HCT116 (cell line): ENCODE data around the gene GEN1. TPM values are rescaled to one million over a fixed set of nuclear protein-coding genes. Genes with fewer than 3 reads are reported as not detected.

ENCODE experiments used
- ATAC-seq: fragments of 200-7000 bp; cut with Tn5 transposase; 2 replicates; pipeline ENCODE4 v1.9.1; 2020; ENCODE audit warnings: mild to moderate bottlenecking, moderate library complexity
- BruUV-seq: library from RNA; stranded (reverse); fragments of 400-500 nt; replicated peaks from 2 replicates; lab custom pipeline; 2021; lab: Mats Ljungman, UMichigan
- CTCF ChIA-PET: fragments of 300-600 bp; sonication (Branson Sonifier 250); formaldehyde crosslinking; loops from one replicate; lab custom pipeline; 2021; ENCODE audit warnings: antibody characterized with exemption; lab: Charles Lee
- POLR2A ChIA-PET: fragments of 300-600, 350-600 bp; sonication (Branson Sonifier 250); formaldehyde crosslinking; loops from one replicate; lab custom pipeline; 2021; ENCODE audit warnings: antibody characterized with exemption; lab: Charles Lee
- RAD21 ChIA-PET, 2 experiments: fragments of 300-600 bp; sonication (Branson Sonifier 250); formaldehyde crosslinking; loops; one replicate each; lab custom pipeline; 2023; ENCODE audit warnings: low total read pairs in 2 of 2; ENCODE audit not compliant: uncharacterized antibody in 2 of 2, unreplicated experiment in 2 of 2, low non-redundant PET in 1 of 2; lab: Charles Lee
- DNase-seq: peaks from one replicate; pipeline ENCODE4 v3.0.0-alpha.2; 2010; ENCODE audit warnings: low read depth, low spot score
- H2AFZ ChIP-seq: fragments of 200-600 bp; shearing (Covaris generic), sonication (generic); 2 replicates; pipeline ENCODE4 v1.6.1; 2017; ENCODE audit warnings: low read depth, mixed run types, mixed read lengths, antibody characterized with exemption, low read length; ENCODE audit not compliant: poor library complexity, severe bottlenecking
- H3K27ac ChIP-seq: 2 replicates; pipeline ENCODE4 v1.5.1; 2012; ENCODE audit warnings: low read depth, low read length
- H3K27me3 ChIP-seq: fragments of 200-600 bp; sonication (generic); 2 replicates; pipeline ENCODE4 v1.6.1; 2016; ENCODE audit warnings: mixed run types, low read length, mixed read lengths; ENCODE audit not compliant: insufficient read depth
- H3K36me3 ChIP-seq, 2 experiments: fragments of 200-500 bp in 1 of 2; fragments of 200-600 bp in 1 of 2; sonication (Bioruptor generic) in 1 of 2; sonication (generic) in 1 of 2; 2 replicates each; pipeline versions ENCODE4 v1.5.1 to v1.6.1; 2014 to 2016; ENCODE audit warnings: low read length in 2 of 2, inconsistent platforms in 1 of 2, mixed read lengths in 1 of 2, mixed run types in 1 of 2; ENCODE audit not compliant: insufficient read depth in 2 of 2, control insufficient read depth in 1 of 2
- H3K4me1 ChIP-seq, 2 experiments: fragments of 200-600 bp in 1 of 2; sonication (generic) in 1 of 2; 2 replicates each; pipeline versions ENCODE4 v1.5.1 to v1.6.1; 2012 to 2017; ENCODE audit warnings: low read length in 2 of 2, inconsistent platforms in 1 of 2, mild to moderate bottlenecking in 1 of 2, mixed read lengths in 1 of 2, mixed run types in 1 of 2, moderate library complexity in 1 of 2; ENCODE audit not compliant: insufficient read depth in 2 of 2, control insufficient read depth in 1 of 2
- H3K4me2 ChIP-seq: fragments of 200-600 bp; sonication (generic); 2 replicates; pipeline ENCODE4 v1.6.1; 2017; ENCODE audit warnings: mixed run types, low read length, mixed read lengths
- H3K4me3 ChIP-seq, 2 experiments: fragments of 200-600 bp in 1 of 2; sonication (generic) in 1 of 2; replicated peaks in 1 of 2; 2 replicates each; pipeline ENCODE4 v1.5.1; 2011 to 2016; ENCODE audit warnings: low read length in 2 of 2, control low read depth in 1 of 2, low read depth in 1 of 2, mild to moderate bottlenecking in 1 of 2, mixed read lengths in 1 of 2, mixed run types in 1 of 2
- H3K79me2 ChIP-seq: fragments of 200-600 bp; sonication (generic); 2 replicates; pipeline ENCODE4 v1.6.1; 2017; ENCODE audit warnings: mild to moderate bottlenecking, mixed run types, low read length, moderate library complexity, mixed read lengths; ENCODE audit not compliant: insufficient read depth
- H3K9ac ChIP-seq: fragments of 200-600 bp; sonication (generic); 2 replicates; pipeline ENCODE4 v1.6.1; 2016; ENCODE audit warnings: low read length, mixed read lengths
- H3K9me2 ChIP-seq: fragments of 200-600 bp; sonication (generic), shearing (Covaris generic); 2 replicates; pipeline ENCODE4 v1.6.1; 2017; ENCODE audit warnings: mixed run types, mild to moderate bottlenecking, moderate library complexity; ENCODE audit not compliant: insufficient read depth
- H3K9me3 ChIP-seq, 2 experiments: fragments of 200-500 bp in 1 of 2; fragments of 200-600 bp in 1 of 2; sonication (Bioruptor generic) in 1 of 2; sonication (generic) in 1 of 2; 2 replicates each; pipeline ENCODE4 v1.6.1; 2014 to 2017; ENCODE audit warnings: low read length in 2 of 2, mixed read lengths in 2 of 2, inconsistent platforms in 1 of 2, low read depth in 1 of 2, mild to moderate bottlenecking in 1 of 2, mixed run types in 1 of 2, moderate library complexity in 1 of 2; ENCODE audit not compliant: control insufficient read depth in 1 of 2, insufficient read depth in 1 of 2
- H4K20me1 ChIP-seq: fragments of 200-600 bp; sonication (generic), shearing (Covaris generic); 2 replicates; pipeline ENCODE4 v1.6.1; 2017; ENCODE audit warnings: mixed run types, mild to moderate bottlenecking, moderate library complexity; ENCODE audit not compliant: insufficient read depth
- CBX3 ChIP-seq: IDR thresholded peaks from 2 replicates; pipeline ENCODE4 v1.6.1; 2012; ENCODE audit warnings: low read depth
- CEBPB ChIP-seq: IDR thresholded peaks from 2 replicates; pipeline ENCODE4 v1.6.1; 2012; ENCODE audit warnings: low read depth
- CTCF ChIP-seq, 3 experiments: fragments of 200-600 bp in 1 of 3; sonication (generic) in 1 of 3; IDR thresholded peaks in 2 of 3; conservative IDR thresholded peaks in 1 of 3; 2 replicates each; pipeline ENCODE4 v1.5.1; 2012 to 2017; ENCODE audit warnings: low read depth in 2 of 3, low read length in 2 of 3, antibody characterized with exemption in 1 of 3, borderline replicate concordance in 1 of 3, control low read depth in 1 of 3, mild to moderate bottlenecking in 1 of 3, mixed read lengths in 1 of 3, mixed run types in 1 of 3, moderate library complexity in 1 of 3; ENCODE audit not compliant: insufficient read depth in 1 of 3
- ELF1 ChIP-seq: IDR thresholded peaks from 2 replicates; pipeline ENCODE4 v1.6.1; 2012; ENCODE audit warnings: low read depth, borderline replicate concordance
- EZH2 ChIP-seq: fragments of 200-600 bp; sonication (generic); IDR thresholded peaks from 2 replicates; pipeline ENCODE4 v1.6.1; 2017; ENCODE audit warnings: antibody characterized with exemption, mixed run types
- FOSL1 ChIP-seq: IDR thresholded peaks from 2 replicates; pipeline ENCODE4 v1.6.1; 2012; ENCODE audit warnings: low read depth
- MAX ChIP-seq: IDR thresholded peaks from 2 replicates; pipeline ENCODE4 v1.6.1; 2012
- POLR2A ChIP-seq: IDR thresholded peaks from 2 replicates; pipeline ENCODE4 v1.7.0; 2011; ENCODE audit warnings: borderline replicate concordance; ENCODE audit not compliant: insufficient read depth, insufficient read length; ENCODE audit errors: extremely low read depth
- POLR2AphosphoS5 ChIP-seq: IDR thresholded peaks from 2 replicates; pipeline ENCODE4 v1.6.1; 2011; ENCODE audit warnings: mild to moderate bottlenecking, low read depth, low read length, moderate library complexity
- RAD21 ChIP-seq: IDR thresholded peaks from 2 replicates; pipeline ENCODE4 v1.6.1; 2012; ENCODE audit warnings: low read depth, mild to moderate bottlenecking
- SIN3A ChIP-seq: IDR thresholded peaks from 2 replicates; pipeline ENCODE4 v1.6.1; 2012; ENCODE audit warnings: low read depth
- SP1 ChIP-seq: IDR thresholded peaks from 2 replicates; pipeline ENCODE4 v1.6.1; 2012; ENCODE audit warnings: low read depth
- YY1 ChIP-seq: IDR thresholded peaks from 2 replicates; pipeline ENCODE4 v1.6.1; 2011; ENCODE audit warnings: low read length, low read depth, moderate library complexity, mild to moderate bottlenecking; ENCODE audit not compliant: insufficient replicate concordance; ENCODE audit errors: extremely low read depth
- ZBTB33 ChIP-seq: IDR thresholded peaks from 2 replicates; pipeline ENCODE4 v1.6.1; 2011; ENCODE audit warnings: mild to moderate bottlenecking, low read length, moderate library complexity; ENCODE audit not compliant: insufficient replicate concordance; ENCODE audit errors: extremely low read depth
- ZFX ChIP-seq: fragments of 450-650 bp; IDR thresholded peaks from 2 replicates; pipeline ENCODE4 v1.6.1; 2017
- intact Hi-C: fragments of 100-400 bp; cut with micrococcal nuclease; formaldehyde crosslinking; loops from 2 replicates; pipeline ENCODE4 v1.10.0; 2022
- total RNA-seq: library from RNA; stranded (reverse); gene quantifications from one replicate; pipeline ENCODE4 v1.2.1, GENCODE V29; 2021; ENCODE audit not compliant: unreplicated experiment

Gene GEN1
- total RNA-seq, 1 experiment from 2014 or later: 19.7 TPM

GRCh38 chr2:17752892-17753802 is 791 bp upstream of the GEN1 start:
- intact Hi-C loops: loop anchor here (5.0 kb wide), 1 partner anchor 124 kb away; the partner anchor contains the start of gene KCNS3
- Histone ChIP-seq H3K9me2 (no peaks in the 10 kb centered on the region), H3K4me2 (peak overlapping the region; percentile 82), H3K4me3 (peak overlapping the region; percentile 82 to 91), H3K9me3 (no peaks in the 10 kb centered on the region), H3K36me3 (no peaks in the 10 kb centered on the region), H3K79me2 (peaks cover 91% of the 10 kb centered on the region), H3K9ac (peak overlapping the region; percentile 83), H3K27me3 (no peaks in the 10 kb centered on the region), H4K20me1 (no peaks in the 10 kb centered on the region; the same call in 1 of the 2 replicates), H2AFZ (no peak overlapping the region), H3K27ac (peak overlapping the region; percentile 95), H3K4me1 (peaks cover 13 to 30% of the 10 kb centered on the region in 2 experiments; a peak in 3 of 4 replicates)
- BruUV-seq: no TSS peak
- TF ChIP-seq SP1: no peak
- TF ChIP-seq POLR2A: no peak
- TF ChIP-seq RAD21: no peak
- peak; percentile 68 for TF ChIP-seq SIN3A
- TF ChIP-seq POLR2AphosphoS5: peak; percentile 71; the same call in 1 of the 2 replicates
- TF ChIP-seq ZBTB33: no peak
- no peak for TF ChIP-seq CBX3
- no peak for TF ChIP-seq FOSL1
- TF ChIP-seq CTCF (IDR thresholded peaks at IDR 0.05 in 2 of 3, conservative IDR thresholded peaks at IDR 0.05 in 1 of 3; ENCODE audit: borderline replicate concordance in 1 of 3, insufficient read depth in 1 of 3, low read depth in 2 of 3, low read length in 2 of 3): no peak
- TF ChIP-seq ZFX: no peak; the same call in 1 of the 2 replicates
- no peak for TF ChIP-seq ELF1
- no peak for TF ChIP-seq EZH2
- no peak for TF ChIP-seq CEBPB
- TF ChIP-seq YY1: no peak
- peak; percentile 25; the same call in 1 of the 2 replicates for TF ChIP-seq MAX
- ATAC-seq: peak; percentile 61
- ChIA-PET POLR2A (interaction anchor here (0.6 to 0.9 kb wide), 6 partner anchors 10 to 608 kb away, joined by 3 to 4 read pairs (median 3); no protein-coding TSS in a partner anchor), CTCF (no interaction called here), RAD21 (no interaction called here)
- no peak for DNase-seq
